HG03442 (cell line): ENCODE data around the gene CNPY4.

Experiments
- ATAC-seq: cut with Tn5 transposase; IDR thresholded peaks from one replicate; pipeline ENCODE4 v1.9.1; 2021; ENCODE audit warnings: mild to moderate bottlenecking, moderate library complexity; ENCODE audit not compliant: unreplicated experiment

Gene CNPY4

DNA sequence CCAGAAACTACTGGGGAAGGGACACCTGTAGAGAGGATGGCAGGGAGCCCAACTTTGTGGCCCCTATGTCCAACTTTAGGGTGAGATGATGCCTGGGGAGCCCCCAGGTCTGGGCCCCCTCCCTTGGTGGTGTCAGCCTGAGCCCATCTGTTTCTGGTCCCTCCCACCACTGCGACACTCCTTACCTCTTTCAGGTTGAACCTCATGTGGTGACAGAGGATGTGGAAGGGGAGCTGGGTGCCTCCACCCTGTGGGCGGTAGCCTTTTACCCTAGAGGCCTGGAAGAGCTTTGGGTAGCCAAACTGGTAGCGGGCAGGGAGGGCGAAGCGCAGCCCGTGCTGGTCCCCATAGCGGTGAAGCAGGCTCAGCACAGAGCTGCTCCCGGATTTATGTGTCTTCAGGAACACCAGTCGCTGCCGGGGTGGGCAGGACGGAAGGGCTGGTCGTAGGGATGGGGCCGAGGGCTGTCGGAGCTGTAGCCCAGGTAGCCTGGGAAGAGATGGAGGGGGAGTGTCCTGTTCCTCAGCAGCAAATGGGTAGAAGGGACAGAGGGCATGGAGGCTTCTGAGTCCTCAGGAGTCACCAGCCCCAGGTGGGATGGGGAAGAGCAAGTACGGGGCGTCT, 47.0 kb downstream of the CNPY4 start:
- no peak for ATAC-seq

DNA sequence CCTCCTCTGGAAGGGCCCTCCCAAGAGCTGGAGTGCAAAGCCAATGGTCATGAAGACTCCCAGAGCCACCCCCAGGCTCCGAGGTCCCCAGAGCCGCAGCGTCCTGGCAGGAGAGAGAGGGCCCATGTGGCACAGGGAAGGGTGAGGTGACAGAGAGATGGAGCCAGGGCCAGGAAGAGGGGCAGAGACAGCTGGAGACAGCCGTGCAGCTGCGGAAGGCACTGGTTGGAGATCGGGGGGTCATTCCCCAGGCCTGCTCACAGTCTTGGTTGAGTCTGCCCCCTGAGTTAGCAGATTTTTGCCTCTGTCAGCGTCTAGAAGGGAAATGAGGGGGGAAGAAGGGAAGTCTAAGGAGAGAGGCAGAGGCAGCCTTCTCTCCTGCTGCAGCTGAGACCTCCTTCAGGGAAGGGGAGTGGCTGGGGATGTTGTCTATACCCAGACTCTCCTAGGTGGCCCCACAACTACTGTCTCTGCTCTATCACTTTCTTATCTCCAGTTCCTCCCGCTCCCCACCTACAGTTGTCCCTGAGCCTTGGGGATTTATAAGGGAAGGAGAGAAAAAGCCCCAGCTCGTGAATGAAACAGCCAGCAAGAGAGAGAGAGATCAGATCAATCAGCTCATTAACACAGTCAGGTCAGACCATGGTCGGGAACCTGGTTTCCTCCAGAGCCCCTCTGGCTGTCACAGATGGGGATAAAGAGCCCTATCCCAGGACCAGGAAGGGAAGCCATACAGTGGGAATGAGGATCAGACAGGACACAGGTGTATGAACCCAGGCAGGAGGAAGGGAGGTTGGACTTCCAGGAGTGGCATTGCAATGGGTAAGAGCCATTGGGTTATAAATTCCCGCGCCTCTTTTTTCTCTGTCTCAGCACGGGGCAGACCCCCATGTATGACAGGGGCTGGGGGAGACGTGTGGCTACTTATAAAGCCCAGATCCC, 47.8 kb downstream of the CNPY4 start:
- ATAC-seq, result no peak

- no peak for ATAC-seq
Observed at GRCh38 chr7:100167912-100168323, 48.5 kb downstream of the CNPY4 start.

DNA sequence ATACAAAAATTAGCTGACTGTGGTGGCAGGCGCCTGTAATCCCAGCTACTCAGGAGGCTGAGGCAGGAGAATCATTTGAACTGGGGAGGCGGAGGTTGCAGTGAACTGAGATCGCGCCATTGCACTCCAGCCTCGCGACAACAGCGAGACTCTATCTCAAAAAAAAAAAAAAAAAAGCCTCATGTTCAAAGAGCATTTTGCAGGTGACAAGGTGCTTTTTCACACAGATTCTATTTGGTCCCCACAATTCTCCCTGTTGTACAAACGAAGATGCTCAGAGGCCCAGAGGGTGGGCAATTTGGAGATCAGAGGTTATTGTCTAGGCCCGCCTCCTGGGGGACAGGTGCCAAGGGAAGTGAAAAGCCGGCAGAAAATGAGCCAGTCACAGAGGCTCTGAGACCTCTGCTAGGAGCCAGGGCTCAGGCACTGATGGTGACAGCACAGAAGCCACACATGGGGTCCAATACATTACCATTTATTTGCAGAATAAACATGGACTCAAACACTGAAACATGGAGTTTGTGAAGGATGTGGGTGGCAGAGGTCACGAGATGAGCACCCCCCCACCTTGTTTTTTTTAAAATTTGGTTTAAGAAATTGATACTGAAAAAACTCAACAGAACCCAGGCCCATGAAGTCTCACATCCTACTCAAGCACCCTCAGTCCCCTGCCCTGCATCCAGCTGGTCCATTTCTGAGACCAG, 49.9 kb downstream of the CNPY4 start:
- ATAC-seq, result no peak

GRCh38 chr7:100170101-100170897, 50.9 kb downstream of the CNPY4 start:
- ATAC-seq, result no peak

GRCh38 chr7:100171087-100171681, 51.8 kb downstream of the CNPY4 start:
- ATAC-seq, result no peak

- no peak for ATAC-seq
Observed at GRCh38 chr7:100171840-100172239, 52.4 kb downstream of the CNPY4 start.

DNA sequence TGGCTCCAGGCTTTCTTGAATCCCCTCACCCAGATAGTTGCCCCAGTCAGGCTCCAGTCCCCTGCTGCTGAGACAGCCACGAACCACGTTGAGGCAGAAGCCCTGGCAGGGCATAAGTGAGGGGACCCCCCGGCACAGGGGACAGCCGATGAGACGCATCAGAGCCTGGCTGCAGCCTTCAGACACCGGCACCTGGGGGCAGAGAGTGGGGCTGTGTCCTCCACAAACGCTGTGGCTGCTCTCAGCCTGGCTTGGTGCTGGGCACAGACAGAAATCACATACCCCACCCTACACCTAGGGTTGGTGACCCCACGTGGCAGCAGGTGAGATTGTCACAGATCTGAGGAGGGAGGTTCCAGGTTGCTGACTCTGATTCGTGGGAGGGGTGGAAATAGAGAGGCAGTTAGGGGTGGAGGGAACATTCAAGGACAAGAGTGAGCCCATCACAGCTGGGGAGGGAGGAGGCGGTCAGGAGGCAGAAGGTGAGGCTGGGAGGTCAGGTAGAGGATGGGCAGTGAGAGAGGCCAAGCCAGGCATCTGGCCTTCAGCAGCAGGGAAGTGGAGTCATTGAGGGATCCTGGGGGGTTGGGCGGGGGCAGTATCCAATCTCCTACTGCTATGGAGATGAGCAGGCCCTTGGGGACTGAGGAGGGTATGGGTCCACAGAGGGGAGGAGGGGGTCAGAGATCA, 54.5 kb downstream of the CNPY4 start:
- ATAC-seq, result no peak

DNA sequence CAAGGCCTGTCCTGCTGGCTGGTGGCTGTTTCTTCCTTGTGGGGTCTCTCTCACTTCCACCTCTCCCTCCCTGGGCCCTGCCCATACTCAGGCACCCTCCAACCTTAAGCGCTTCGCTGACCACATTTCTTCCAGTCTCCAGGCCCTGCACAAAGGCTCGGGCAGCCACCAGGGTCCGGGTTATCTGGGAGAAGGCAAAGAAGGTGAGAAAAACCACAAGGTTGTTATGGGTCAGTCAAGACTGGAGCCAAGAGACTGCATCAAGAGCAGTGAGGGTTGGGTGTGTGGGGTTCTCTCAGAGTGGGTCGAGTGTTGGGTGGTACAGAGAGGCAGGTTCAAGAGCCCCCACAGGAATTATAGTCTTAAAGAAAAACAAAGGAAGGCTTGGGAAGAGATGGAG, 55.1 kb downstream of the CNPY4 start:
- ATAC-seq, result no peak
